Choroid plexus epithelial cell (primary cell): ENCODE measurements around the gene B9D2.
A peak's percentile ranks its signal among the peaks of the same experiment; 100 is the strongest.
"Not testable (repeated sequence)": the region's sequence is repeated elsewhere in the genome, so short reads cannot be mapped to it uniquely, and the experiment has no call there.

ENCODE experiments used
- DNase-seq: peaks from one replicate; pipeline ENCODE4 v3.0.0-alpha.2; 2010; ENCODE audit warnings: low read depth
- H3K4me3 ChIP-seq: 2 replicates; pipeline ENCODE4 v1.5.1; 2011; ENCODE audit warnings: low read depth, mild to moderate bottlenecking, control low read depth, low read length, moderate library complexity
- CTCF ChIP-seq: conservative IDR thresholded peaks from 2 replicates; pipeline ENCODE4 v1.5.1; 2011; ENCODE audit warnings: low read depth, mild to moderate bottlenecking, control low read depth, inconsistent platforms, low read length, moderate library complexity

Gene B9D2

GRCh38 chr19:41363753-41364523 is at the start of gene B9D2:
B9D2 (minus strand) TSS chr19:41364149; CDS start chr19:41363519, 630 bp downstream.
- H3K4me3 ChIP-seq: peak within 1 kb of the TSS; percentile 93
- peak; percentile 99 for DNase-seq
- no peak for TF ChIP-seq CTCF

GRCh38 chr19:41412953-41413352 is 49.0 kb upstream of the B9D2 start:
- no peak for TF ChIP-seq CTCF
- no peak overlapping the region for H3K4me3 ChIP-seq
- DNase-seq: no peak

GRCh38 chr19:41411968-41412265 is 48.0 kb upstream of the B9D2 start:
- DNase-seq: no peak
- TF ChIP-seq CTCF: no peak
- no peak overlapping the region for H3K4me3 ChIP-seq

- TF ChIP-seq CTCF: no peak
- no peak overlapping the region for H3K4me3 ChIP-seq
- no peak for DNase-seq
Observed at GRCh38 chr19:41411100-41411967, 47.4 kb upstream of the B9D2 start.

- DNase-seq: no peak
- TF ChIP-seq CTCF: no peak
- no peak overlapping the region for H3K4me3 ChIP-seq
Observed at GRCh38 chr19:41410336-41411054, 46.5 kb upstream of the B9D2 start.

- H3K4me3 ChIP-seq: no peak overlapping the region
Observed at GRCh38 chr19:41409288-41409687, 45.3 kb upstream of the B9D2 start.

GRCh38 chr19:41408846-41409245 is 44.9 kb upstream of the B9D2 start:
- not testable (repeated sequence) for DNase-seq, H3K4me3 ChIP-seq

More at GRCh38 chr19:41409288-41409687, 45.3 kb upstream of the B9D2 start:
- TF ChIP-seq CTCF: no peak
- peak; percentile 72 for DNase-seq
